Ectodermal cell (in vitro differentiated cells): ENCODE measurements around the gene TENT5A.
A peak's percentile ranks its signal among the peaks of the same experiment; 100 is the strongest.

Source experiments
- H3K27ac ChIP-seq: 2 replicates; pipeline ENCODE4 v1.7.0; 2013; ENCODE audit warnings: mild to moderate bottlenecking, low read depth, low read length; ENCODE audit not compliant: insufficient read depth, poor library complexity, severe bottlenecking
- H3K27me3 ChIP-seq: 2 replicates; pipeline ENCODE4 v1.7.0; 2013; ENCODE audit warnings: mild to moderate bottlenecking, low read length; ENCODE audit not compliant: insufficient read depth, control insufficient read depth, poor library complexity, severe bottlenecking
- H3K36me3 ChIP-seq: one replicate; pipeline ENCODE4 v1.7.0; 2013; ENCODE audit warnings: low read length; ENCODE audit not compliant: control insufficient read depth, insufficient read depth
- H3K4me1 ChIP-seq: one replicate; pipeline ENCODE4 v1.7.0; 2013; ENCODE audit warnings: low read length; ENCODE audit not compliant: control insufficient read depth, insufficient read depth
- H3K4me3 ChIP-seq: 2 replicates; pipeline ENCODE4 v1.7.0; 2013; ENCODE audit warnings: low read depth, low read length, control low read depth; ENCODE audit not compliant: insufficient read depth
- H3K9me3 ChIP-seq: 2 replicates; pipeline ENCODE4 v1.7.0; 2013; ENCODE audit warnings: mild to moderate bottlenecking, low read length, moderate library complexity; ENCODE audit not compliant: control insufficient read depth
- WGBS, 2 experiments: methylation state at CpG; one replicate each; pipeline ENCODE4 v1.1.7; 2013; ENCODE audit warnings: missing lambda C conversion rate in 2 of 2; 5-methylcytosine and 5-hydroxymethylcytosine counted together

Gene TENT5A

DNA sequence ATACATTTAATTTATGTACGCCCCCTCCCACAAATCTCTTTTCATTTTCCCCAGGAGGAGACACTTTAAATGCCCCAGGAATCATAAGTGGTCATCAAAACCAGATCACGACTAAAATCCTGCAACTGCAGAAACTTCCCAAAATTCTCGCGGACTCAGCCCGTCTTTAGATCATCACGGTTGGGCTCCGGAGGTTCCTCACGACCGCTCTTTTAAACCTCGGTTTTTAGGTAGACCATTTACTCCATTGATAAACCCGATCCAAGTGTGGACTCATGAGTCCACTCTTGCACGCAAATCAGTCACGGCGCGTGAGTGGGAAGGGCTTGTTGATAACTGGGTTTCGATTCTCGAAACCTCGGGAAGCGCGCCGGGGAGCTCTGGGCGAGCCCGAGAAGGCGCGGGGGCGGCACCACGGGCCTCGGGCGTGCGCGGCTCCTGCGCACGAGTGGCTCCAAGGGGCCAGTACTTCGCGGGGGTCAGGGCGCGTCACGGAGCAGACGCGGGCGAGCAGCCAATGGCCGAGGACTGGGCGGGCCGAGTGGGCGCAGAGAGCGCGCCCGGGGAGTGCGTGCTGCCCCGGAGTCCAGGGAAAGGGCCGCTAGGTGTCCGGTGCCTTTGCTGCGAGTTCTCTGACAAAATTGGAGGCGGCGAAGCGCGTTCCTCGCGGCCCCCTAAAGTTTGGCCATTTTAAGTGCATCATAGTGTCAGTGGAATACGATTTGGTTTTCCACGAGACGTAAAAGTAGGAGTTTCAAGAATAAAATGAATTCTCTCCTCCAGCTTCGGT, 635 bp upstream of the TENT5A start:
- peak overlapping the region; percentile 66 for H3K27ac ChIP-seq
- H3K27me3 ChIP-seq, result peaks cover 42% of the 10 kb centered on the region
- no peaks in the 10 kb centered on the region for H3K9me3 ChIP-seq
- H3K36me3 ChIP-seq, result peaks cover 4% of the 10 kb centered on the region
- H3K4me1 ChIP-seq, result no peaks in the 10 kb centered on the region
- peak overlapping the region; percentile 77 for H3K4me3 ChIP-seq
- WGBS, 2 experiments, result 0 to 1% methylated on average over 63 of the region's 63 CpGs

- Histone ChIP-seq H3K4me1 (no peaks in the 10 kb centered on the region), H3K4me3 (peak overlapping the region; percentile 77), H3K36me3 (peaks cover 4% of the 10 kb centered on the region), H3K27me3 (peaks cover 42% of the 10 kb centered on the region), H3K9me3 (no peaks in the 10 kb centered on the region), H3K27ac (no peak overlapping the region)
- WGBS, 2 experiments, result 18 to 19% methylated on average over 65 of the region's 65 CpGs
Measured at GRCh38 chr6:81751388-81752083, 945 bp downstream of the TENT5A start.

DNA sequence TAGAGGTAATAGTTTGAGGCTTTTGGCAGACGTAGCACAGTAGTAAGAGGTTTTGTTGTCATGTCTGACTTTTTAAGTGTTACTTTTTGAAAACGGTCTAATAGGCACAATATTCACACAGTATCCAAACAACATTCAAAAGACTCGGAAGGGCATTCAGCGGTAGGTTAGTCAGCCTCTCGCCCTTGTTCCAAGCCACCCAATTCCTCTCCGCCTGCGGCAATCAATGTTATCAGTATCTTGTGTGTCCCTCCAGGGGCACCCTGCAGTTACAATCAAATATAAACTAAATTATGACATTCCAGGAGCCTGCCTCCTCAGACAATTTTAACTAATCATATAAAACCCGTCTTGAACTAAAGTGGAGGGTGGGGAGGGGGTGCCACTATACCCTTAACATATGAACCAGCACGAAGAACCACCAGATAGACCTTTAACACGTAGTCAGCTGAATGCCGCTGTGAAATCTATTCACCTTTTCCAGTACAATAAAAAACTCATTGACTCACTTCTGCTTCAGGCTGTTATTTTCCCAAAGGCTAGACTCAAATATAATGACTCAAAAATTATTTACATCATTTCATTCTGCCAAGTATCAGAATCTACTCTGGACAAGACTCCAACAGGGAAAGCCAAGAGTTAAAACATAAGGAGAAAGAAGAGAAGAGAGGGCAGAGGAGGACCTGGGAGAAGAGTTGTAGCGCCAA, 1.6 kb downstream of the TENT5A start:
- Histone ChIP-seq H3K27me3 (peaks cover 42% of the 10 kb centered on the region), H3K27ac (no peak overlapping the region)
- WGBS, 2 experiments, result 88 to 89% methylated on average over 12 of the region's 12 CpGs

DNA sequence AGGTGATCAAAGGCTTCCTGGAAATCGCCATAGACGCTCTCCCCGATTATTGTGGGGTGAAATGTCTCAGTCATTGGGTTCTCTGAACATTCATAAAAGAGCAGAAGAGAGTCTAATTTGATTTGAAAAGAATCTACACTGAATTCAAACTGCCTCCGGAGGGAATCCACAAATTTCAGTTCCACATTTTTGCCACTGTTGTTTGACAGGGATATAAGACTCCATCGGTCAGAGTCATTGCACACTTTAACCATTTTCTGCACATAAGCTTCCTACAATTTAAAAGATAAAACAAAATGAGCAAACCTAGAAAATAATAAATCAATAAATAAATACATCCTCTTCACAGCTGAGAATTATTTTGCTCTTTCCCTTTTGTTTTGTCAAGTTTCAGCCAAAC, 2.3 kb downstream of the TENT5A start:
- Histone ChIP-seq H3K36me3 (peaks cover 4% of the 10 kb centered on the region), H3K9me3 (no peaks in the 10 kb centered on the region), H3K4me3 (no peak overlapping the region), H3K4me1 (peaks cover 2% of the 10 kb centered on the region), H3K27ac (no peak overlapping the region), H3K27me3 (peaks cover 40% of the 10 kb centered on the region)
- 95 to 97% methylated on average over 5 of the region's 5 CpGs for WGBS, 2 experiments

More for the DNA sequence above, 1.6 kb downstream of the TENT5A start:
- H3K36me3 ChIP-seq, result peaks cover 4% of the 10 kb centered on the region
- no peaks in the 10 kb centered on the region for H3K4me1 ChIP-seq
- no peaks in the 10 kb centered on the region for H3K9me3 ChIP-seq
- peak overlapping the region; percentile 77 for H3K4me3 ChIP-seq

DNA sequence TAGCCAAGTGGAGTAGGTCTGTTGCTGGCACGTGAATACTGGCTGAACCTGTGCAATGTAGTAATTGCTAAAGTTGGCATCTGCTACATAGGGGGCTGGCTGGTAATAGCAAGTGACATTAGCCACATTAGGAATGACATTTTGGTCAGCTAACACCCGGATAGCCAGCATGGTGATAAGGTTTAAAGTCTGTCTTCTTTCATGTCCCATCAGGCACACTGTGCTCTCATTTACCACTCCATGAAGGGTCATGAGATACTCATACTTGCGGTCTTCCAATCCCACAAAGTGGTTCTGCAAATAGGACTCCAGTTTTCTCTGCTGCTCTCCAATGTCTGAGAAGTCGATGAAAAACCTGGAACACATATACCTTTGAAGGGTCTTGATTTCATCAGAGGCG, 2.8 kb downstream of the TENT5A start:
- H3K36me3 ChIP-seq, result peaks cover 4% of the 10 kb centered on the region
- peaks cover 2% of the 10 kb centered on the region for H3K4me1 ChIP-seq
- no peak overlapping the region for H3K4me3 ChIP-seq
- WGBS, 2 experiments, result 90 to 95% methylated on average over 5 of the region's 5 CpGs
- H3K27me3 ChIP-seq, result peaks cover 35% of the 10 kb centered on the region
- no peaks in the 10 kb centered on the region for H3K9me3 ChIP-seq
- no peak overlapping the region for H3K27ac ChIP-seq

- Histone ChIP-seq H3K4me3 (no peak overlapping the region), H3K36me3 (peaks cover 4% of the 10 kb centered on the region), H3K27me3 (peaks cover 28% of the 10 kb centered on the region), H3K27ac (no peak overlapping the region), H3K9me3 (no peaks in the 10 kb centered on the region), H3K4me1 (peaks cover 2% of the 10 kb centered on the region)
- 90 to 91% methylated on average over 5 of the region's 5 CpGs for WGBS, 2 experiments
Measured at GRCh38 chr6:81748994-81749393, 3.5 kb downstream of the TENT5A start.

DNA sequence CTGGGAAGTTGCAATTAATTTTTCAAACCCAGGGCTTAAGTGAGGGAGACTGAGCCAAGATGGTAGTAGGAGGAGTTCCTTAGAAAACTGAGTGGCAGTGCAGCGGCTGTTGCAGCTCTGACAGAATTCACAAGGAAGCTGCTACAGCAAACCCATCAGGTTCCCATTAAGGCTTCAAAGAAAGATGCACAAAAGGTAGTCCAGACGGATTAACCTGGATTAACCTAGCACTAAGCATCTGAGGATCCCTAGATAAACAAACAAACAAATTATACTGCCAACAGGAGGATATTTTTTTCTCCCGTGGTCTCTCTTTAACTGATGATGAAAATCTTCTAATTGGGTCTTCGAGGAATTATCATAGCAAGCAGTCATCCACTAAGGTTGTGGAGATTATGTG, 5.2 kb downstream of the TENT5A start:
- H3K27ac ChIP-seq, result no peak overlapping the region
- 51 to 58% methylated on average over 4 of the region's 4 CpGs for WGBS, 2 experiments
- H3K36me3 ChIP-seq, result peaks cover 4% of the 10 kb centered on the region
- peaks cover 2% of the 10 kb centered on the region for H3K4me1 ChIP-seq
- H3K4me3 ChIP-seq, result no peak overlapping the region
- H3K27me3 ChIP-seq, result peaks cover 22% of the 10 kb centered on the region
- H3K9me3 ChIP-seq, result no peaks in the 10 kb centered on the region

DNA sequence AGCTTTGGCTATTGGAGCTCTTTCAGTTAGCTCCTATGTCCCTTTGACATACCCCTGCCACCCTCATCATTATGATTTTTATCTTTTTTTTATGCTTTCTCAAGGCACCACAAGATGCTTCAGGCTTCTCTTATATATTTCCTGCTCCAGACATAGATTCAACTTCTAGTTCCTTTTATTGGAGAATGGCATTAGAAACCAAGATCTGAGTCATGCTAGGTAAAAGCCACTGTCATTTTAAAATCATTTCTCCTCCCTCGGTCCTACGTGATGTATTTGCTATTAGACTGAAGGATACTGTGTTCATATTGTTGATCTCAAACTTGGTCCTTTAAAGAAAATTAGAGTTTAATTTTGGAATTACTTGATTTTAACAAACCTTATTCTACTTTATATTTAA, 8.3 kb downstream of the TENT5A start:
- Histone ChIP-seq H3K4me1 (peaks cover 2% of the 10 kb centered on the region), H3K27ac (no peak overlapping the region), H3K27me3 (no peaks in the 10 kb centered on the region), H3K4me3 (no peak overlapping the region), H3K36me3 (peaks cover 4% of the 10 kb centered on the region), H3K9me3 (no peaks in the 10 kb centered on the region)
- 50% methylated on average over 2 of the region's 2 CpGs; no CpG with 5 or more reads in 1 of the 2 experiments for WGBS, 2 experiments

- Histone ChIP-seq H3K4me3 (no peak overlapping the region), H3K27me3 (no peaks in the 10 kb centered on the region), H3K9me3 (no peaks in the 10 kb centered on the region), H3K4me1 (peaks cover 2% of the 10 kb centered on the region), H3K36me3 (peaks cover 1% of the 10 kb centered on the region), H3K27ac (no peak overlapping the region)
- WGBS, 2 experiments, result 71 to 87% methylated on average over 1 of the region's 1 CpG
Measured at GRCh38 chr6:81743649-81744048, 8.8 kb downstream of the TENT5A start.

- Histone ChIP-seq H3K4me1 (peaks cover 2% of the 10 kb centered on the region), H3K27me3 (no peaks in the 10 kb centered on the region), H3K4me3 (no peak overlapping the region), H3K27ac (no peak overlapping the region), H3K9me3 (no peaks in the 10 kb centered on the region), H3K36me3 (no peaks in the 10 kb centered on the region)
- 93% methylated on average over 2 of the region's 2 CpGs for WGBS, 2 experiments
Measured at GRCh38 chr6:81741689-81742088, 10.8 kb downstream of the TENT5A start.
